DMS153 treated with DMSO at 0.1 percent for 48 hours (cell line): ENCODE measurements around the gene BMPR1A.

Experiments
- DNase-seq: peaks from one replicate; lab custom pipeline; 2025; ENCODE audit not compliant: unreplicated experiment; lab: John Stamatoyannopoulos, UW

The BMPR1A gene

GRCh38 chr10:86756511-86757112 is at the start of gene BMPR1A:
Gene BMPR1A (plus strand): TSS chr10:86756619. CDS start chr10:86876019, 119,400 bp downstream.
- no peak for DNase-seq

GRCh38 chr10:86706977-86707376 is 49.4 kb upstream of the BMPR1A start:
- no peak for DNase-seq

- no peak for DNase-seq
Observed at GRCh38 chr10:86707505-86707904, 48.9 kb upstream of the BMPR1A start.

- no peak for DNase-seq
Observed at GRCh38 chr10:86708068-86708782, 48.2 kb upstream of the BMPR1A start.

GRCh38 chr10:86708783-86709380 is 47.5 kb upstream of the BMPR1A start:
- DNase-seq: no peak

- DNase-seq: no peak
Observed at GRCh38 chr10:86709396-86710185, 46.8 kb upstream of the BMPR1A start.

- DNase-seq: peak; percentile 64
Observed at GRCh38 chr10:86710987-86711512, 45.4 kb upstream of the BMPR1A start.

GRCh38 chr10:86711513-86712316 is 44.7 kb upstream of the BMPR1A start:
- peak; percentile 6 for DNase-seq

GRCh38 chr10:86712317-86712707 is 44.1 kb upstream of the BMPR1A start:
- no peak for DNase-seq

- no peak for DNase-seq
Observed at GRCh38 chr10:86715156-86715795, 41.1 kb upstream of the BMPR1A start.

- DNase-seq: no peak
Observed at GRCh38 chr10:86715836-86716235, 40.6 kb upstream of the BMPR1A start.

- DNase-seq: no peak
Observed at GRCh38 chr10:86716466-86716865, 40.0 kb upstream of the BMPR1A start.

GRCh38 chr10:86718556-86718955 is 37.9 kb upstream of the BMPR1A start:
- no peak for DNase-seq

- no peak for DNase-seq
Observed at GRCh38 chr10:86721232-86721631, 35.2 kb upstream of the BMPR1A start.

- DNase-seq: no peak
Observed at GRCh38 chr10:86723009-86723408, 33.4 kb upstream of the BMPR1A start.

- no peak for DNase-seq
Observed at GRCh38 chr10:86724445-86724844, 32.0 kb upstream of the BMPR1A start.

GRCh38 chr10:86725980-86726676 is 30.3 kb upstream of the BMPR1A start:
- no peak for DNase-seq

- no peak for DNase-seq
Observed at GRCh38 chr10:86726677-86726999, 29.8 kb upstream of the BMPR1A start.

GRCh38 chr10:86727470-86727869 is 28.9 kb upstream of the BMPR1A start:
- no peak for DNase-seq

GRCh38 chr10:86728056-86728455 is 28.4 kb upstream of the BMPR1A start:
- no peak for DNase-seq
